ENCODE results near the gene CCL25.
A peak's percentile ranks its signal among the peaks of the same experiment; 100 is the strongest.
"Not testable (repeated sequence)": the region's sequence is repeated elsewhere in the genome, so short reads cannot be mapped to it uniquely, and the experiment has no call there.

Gene CCL25, protein sequence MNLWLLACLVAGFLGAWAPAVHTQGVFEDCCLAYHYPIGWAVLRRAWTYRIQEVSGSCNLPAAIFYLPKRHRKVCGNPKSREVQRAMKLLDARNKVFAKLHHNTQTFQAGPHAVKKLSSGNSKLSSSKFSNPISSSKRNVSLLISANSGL

DNA sequence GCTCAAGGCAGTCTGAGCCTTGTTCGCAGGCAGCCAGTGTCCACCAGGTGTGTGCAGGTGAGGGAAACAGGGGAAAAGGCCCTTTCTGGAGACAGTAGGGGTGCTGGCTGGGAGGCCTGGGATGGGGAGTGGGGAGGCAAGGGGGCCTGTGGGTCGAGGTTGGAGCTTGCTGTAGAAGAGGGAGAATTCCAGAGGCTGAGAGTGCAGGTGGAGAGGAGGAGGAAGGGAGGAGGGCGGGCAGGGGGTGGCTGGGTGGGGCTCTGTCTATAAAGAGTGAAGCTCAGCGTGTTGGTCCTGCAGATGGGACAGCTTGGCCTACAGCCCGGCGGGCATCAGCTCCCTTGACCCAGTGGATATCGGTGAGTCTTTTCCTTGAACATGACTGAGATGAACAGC is at the start of gene CCL25:
Gene CCL25, plus strand, starts transcription at position 297 of the 396 bp plus-strand sequence. CDS start 290 bp downstream, outside the sequence.
- no peak for DNase-seq

DNA sequence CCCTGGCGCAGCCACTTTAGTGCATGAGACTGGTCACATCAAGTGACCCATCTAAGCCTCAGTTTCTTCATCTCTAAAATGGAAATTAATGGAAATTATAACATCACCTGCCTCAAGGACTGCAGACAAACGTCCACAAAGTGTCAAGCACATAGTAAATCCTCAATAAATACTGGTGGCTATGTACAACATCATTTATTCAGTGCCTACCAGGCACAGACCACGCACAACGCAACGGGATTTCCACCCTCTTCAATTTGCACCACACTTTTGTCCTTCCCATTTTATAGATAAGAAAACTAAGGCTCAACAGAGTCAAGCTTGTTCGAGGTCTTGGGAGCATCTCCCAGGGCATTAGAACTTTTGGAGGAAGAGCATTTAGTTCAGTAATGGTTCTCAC is 48.6 kb upstream of the CCL25 start:
- DNase-seq: no peak

DNA sequence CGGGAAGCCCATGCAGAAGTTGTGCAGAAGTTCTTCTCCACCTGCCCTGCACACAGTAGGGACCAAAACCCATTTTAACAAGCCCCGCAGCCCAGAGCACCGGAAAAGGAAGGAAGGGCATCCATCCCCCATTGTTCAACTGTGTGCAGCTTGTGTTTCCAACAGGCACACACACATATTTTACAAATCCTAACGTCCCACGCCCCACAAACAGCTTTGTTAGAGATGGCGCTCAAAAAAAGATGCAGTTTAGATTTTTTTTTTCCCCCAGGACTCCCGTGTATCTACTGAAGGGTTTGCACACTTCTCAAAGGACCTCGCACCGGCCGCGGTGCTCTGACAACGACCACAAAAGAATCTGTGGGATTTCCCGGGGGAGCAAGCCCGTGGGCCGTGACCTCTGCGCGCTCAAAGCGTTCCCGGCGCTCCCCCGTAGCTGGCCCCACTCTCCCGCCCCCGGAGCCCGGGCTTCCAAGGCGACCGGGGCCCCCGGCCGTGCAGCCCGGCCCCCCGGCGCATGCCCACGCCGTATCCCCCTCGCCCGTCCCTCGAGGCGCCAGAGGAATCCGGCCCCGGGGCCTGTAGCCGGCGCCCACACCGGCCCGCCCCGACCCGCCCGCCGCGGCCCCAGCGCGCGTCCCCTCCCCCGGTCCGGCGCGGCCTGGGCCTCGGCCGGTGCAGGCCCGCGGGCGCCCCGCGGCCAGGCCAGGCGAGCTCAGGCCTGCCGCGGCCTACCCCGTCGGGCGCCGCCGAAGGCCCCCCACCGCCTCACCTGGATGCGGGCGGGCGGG is 47.6 kb upstream of the CCL25 start:
- DNase-seq: peak; percentile 55

DNA sequence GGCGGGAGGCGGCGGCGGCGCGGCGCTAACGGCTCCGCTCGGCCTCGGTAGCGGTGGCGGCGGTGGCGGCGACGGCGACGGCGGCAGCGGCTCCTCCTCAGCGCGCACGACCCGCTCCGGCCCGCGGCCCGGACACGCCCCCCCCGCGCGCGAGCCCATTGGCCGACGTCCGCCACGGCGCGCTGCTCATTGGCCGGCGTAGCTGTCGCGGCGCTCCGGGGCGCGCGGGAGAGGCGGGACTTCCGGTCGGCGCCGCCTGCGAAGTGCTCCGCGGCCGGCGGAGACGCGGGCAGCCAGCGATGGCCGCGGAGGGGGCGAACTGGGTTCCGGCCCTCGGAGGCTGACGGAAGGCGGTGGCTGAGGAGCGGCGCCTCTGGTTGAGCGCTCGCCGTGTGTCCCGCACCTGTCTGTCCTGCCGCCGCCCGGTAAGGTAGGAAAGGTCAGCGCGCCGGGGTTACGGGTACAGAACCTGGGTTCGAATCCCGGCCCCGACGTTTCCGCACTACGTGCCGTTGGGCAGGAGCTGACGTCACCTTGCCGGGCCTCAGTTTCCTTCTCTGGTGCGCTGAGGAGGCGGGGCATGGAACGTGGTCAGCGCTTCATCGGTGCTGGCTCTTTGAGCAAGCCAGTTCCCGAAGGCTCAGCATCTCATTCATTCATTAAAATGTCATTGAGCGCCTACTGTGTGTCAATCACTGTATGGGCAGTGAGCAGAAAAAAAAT is 46.9 kb upstream of the CCL25 start, which contains the start of gene ELAVL1:
Gene ELAVL1, minus strand, starts transcription at position 108 of the 723 bp plus-strand sequence. CDS start 13,826 bp downstream, outside the sequence.
- peak; percentile 92 for DNase-seq

DNA sequence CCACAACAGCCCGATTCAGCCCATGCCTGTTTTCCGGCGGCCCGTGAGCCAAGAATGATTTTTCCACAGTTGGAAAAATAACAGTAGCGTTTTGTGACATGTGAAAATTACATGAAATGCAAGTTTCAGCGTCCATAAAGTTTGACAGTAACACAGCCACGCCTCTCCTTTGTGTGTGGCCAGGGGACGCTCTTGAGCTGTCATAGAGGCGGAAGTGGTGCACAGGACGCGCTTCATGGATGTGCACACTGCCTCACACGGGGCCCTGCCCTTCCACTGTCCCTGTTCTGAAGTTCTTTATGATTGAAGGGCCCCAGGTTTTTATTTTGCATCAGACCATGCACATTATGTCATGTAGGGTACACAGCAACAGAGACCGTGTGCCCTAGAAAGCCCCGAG is 34.8 kb upstream of the CCL25 start:
- DNase-seq: peak; percentile 90

DNA sequence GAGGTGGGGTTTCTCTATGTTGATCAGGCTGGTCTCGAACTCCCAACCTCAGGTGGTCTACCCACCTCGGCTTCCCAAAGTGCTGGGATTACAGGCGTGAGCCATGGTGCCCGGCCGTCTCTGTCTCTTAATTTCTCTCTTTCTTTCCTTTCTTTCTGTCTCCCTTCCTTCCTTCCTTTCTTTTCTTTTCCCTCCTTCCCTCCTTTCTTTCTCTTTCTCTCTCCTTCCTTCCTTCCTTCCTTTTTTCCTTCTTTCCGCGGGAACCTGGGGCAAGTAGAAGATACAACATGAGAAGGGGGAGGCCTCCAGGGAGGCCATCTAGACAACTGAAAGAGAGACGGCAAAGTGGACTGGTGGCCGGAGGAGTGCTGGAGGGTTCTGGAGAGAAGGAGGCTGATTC is 31.9 kb upstream of the CCL25 start:
- DNase-seq: no peak

DNA sequence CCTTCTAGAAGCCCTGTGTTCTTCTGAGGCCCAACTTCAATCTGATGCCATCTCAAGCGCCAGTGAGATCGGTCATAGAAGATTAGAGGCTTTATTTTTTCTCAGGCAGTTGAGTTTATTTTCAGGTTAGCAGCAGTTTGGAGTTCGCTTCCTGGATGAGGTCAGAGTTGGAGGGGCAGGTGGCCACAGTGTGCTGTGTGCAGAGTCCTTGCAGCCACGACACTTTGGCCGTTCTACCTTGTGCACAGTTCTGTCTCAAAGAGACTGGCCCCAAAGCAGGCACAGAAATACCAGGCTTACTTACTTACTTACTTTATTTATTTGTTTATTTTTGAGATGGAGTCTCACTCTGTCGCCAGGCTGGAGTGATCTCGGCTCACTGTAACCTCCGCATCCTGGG is 31.2 kb upstream of the CCL25 start:
- no peak for DNase-seq

DNA sequence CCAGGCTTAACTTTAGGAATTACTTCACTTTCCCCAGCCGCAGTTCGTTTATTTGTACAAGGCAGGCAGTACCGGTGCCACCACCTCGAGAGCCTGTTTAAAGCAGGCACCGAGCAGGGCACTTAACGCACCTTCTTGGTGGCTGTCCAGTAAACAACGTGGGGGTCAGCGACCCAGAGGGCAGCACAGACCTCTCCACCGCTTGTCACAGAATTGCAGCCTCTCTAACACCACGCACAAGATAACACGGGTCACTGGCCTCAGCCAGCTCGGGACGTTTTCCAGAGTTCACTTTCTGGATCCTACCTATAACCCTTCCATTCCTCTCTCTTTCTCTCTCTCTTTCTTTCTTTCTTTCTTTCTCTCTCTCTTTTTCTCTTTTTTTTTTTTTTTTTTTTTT is 30.3 kb upstream of the CCL25 start:
- DNase-seq: no peak

DNA sequence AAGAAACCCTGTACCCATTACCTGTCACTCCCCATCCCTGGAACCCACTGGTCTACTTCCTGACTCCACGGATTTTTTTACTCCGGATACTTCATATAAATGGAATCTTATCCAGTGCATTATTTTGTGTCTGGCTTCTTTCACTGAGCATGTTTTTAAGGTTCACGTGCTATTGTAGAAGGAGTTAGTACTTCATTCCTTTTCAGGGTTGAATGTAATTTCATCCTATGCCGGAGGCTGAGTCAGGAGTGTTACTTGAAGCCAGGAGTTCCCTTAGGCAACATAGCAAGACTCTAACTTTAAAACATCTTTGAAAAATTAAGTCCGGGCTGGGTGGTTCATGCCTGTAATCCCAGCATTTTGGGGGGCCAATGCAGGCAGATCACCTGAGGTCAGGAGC is 29.2 kb upstream of the CCL25 start:
- no peak for DNase-seq

DNA sequence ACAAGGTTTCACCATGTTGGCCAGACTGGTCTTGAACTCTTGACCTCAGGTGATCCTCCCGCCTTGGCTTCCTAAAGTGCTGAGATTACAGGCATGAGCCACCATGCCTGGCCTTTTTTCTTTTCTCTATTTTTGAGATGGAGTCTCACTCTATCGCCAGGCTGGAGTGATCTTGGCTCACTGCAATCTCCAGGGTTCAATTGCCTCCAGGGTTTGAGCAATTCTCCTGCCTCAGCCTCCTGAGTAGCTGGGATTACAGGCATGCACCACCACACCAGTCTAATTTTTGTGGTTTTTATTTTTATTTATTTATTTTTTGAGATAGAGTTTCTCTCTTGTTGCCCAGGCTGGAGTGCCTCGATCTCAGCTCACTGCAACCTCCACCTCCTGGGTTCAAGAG is 28.3 kb upstream of the CCL25 start:
- not testable (repeated sequence) for DNase-seq

DNA sequence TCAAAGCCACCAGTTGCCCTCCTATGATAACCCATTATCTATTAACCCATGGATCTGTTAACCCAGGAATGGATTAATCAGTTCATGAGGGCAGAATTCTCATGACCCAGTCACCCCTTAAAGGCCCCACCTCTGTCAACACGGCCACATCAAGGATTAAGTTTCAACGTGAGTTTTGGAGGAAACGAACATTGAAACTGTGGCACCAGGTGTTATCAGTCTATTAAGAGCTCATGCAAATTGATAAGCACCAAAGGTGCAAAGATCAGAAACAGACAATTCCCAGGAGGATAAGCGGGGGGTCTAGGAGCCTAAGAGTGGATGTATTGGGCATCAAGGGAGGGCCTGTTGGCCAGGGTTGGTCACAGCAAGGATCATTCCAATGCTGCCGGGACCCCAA is 27.2 kb upstream of the CCL25 start:
- no peak for DNase-seq

DNA sequence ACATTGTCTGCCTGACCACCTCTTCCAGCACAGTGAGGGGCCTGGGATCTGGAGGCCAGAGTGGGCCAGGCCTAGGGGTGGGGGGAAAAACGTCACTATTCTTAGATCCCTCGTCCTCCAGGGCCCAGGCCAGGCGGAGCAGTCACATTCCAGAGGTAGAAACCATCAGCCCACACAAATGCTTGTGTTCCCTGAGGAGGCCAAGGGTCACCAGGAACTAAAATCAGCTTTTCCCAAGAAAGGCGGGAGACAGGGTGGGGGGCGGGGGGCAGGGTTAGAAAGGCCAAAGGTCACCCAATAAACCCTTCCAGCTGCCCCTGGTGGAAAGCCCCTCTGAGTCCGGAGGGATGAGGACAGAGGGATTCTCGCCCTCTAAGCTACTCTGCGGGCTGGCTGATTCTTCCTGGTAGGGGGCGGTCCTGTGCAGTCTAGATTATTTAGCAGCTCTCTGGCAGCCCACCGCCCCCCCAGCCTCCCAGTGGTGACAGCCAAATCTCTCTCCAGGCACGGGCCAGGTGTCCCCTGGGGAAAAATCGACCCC is 23.5 kb upstream of the CCL25 start:
- DNase-seq: no peak

DNA sequence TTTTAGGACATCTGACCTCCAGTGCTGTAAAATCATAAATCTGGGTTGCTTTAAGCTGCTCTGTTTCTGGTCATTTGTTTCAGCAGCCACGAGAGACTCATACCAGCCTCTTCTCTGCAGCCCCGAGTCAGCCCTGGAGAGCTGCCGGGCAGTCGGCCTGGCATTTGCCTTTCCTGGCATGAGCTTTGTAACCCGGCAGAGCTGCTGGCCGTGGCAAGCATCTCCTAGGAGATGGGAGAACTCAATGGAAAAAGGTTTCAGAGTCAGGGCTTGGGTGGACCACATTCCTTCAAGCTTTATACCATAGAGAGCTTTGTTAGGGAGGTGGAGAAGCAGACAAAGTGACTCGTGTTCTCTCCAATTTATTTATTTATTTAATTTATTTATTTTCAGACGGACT is 21.6 kb upstream of the CCL25 start:
- no peak for DNase-seq

DNA sequence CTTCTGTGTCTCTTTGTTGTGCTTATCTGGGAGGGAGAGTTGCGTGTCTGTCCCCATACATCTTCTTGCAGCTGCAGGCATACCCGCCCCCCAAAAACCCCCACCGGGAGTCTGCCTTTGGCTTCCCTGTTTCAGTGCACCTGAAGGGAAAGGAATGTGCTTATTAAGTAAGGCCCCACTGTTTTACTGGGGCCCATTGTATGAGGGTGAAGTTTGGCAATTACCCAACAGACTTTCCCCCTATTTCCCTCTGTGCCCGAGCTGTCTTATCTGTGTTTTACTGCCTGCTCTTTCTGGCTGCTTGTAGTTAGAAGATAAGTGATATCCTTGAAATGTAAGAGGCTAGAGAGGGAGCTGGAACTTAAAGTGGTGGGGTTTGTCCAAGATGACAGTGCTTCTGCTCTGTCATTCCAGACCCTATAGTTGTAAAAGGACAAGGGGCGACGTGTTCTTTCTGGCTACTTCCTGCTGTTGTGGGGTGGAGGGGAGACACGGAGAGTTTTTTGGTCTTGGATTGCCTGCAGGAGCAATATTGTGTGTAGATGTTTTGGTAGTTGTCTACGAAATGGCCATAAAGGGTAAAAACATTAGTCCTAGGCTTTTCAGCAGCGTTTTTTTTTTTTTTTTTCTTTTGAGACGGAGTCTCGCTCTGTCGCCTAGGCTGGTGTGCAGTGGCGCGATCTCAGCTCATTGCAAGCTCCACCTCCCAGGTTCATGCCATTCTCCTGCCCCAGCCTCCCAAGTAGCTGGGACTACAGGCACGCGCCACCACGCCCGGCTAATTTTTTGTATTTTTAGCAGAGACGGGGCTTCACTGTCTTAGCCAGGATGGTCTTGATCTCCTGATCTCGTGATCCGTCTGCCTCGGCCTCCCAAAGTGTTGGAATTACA is 19.0 kb upstream of the CCL25 start:
- peak; percentile 96 for DNase-seq

DNA sequence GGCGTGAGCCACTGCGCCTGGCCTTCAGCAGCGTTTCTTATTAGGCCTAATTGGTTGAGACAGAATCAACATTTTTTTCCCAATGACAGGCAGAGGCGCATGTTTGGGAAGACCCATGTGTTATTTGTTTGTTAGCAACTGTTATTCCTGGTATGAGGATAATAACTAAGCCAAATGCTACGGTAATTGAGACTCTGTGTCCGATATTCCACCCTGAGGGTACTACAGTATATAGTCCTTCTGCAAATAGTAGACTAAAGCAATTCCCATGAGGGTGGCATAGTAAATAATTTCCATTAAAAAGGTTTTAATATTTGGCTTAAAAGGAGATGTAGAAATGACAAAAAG is 18.4 kb upstream of the CCL25 start:
- DNase-seq: no peak

DNA sequence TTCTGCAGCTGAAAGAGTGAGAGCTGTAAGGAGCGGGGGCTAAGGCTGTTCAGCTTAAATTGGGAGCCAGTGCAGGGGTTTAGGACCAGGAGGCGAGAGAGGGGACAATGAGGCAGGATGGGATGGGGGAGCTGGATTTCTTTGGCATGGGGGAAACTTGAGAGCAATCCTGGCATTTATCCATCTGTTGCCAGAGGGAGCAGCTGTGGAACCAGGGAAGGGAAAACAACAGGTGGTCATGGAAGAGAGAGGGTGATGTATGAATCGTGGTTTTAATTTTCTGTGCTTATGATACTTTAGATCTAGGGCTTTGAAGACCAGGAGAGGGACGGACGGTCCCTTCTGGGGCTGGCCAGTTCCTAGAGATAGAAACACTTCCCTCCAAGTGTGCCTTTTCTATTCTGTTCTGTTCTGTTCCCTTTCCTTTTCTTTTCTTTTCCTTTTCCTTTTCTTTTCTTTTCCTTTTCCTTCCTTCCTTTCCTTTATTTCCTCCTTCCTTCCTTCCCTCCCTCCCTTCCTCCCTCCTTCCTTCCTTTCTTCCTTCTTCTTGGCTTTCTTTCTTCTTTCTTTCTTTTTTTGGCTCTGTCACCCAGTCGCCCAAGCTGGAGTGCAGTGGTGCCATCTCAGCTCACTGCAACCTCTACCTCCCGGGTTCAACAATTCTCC is 16.0 kb upstream of the CCL25 start:
- DNase-seq: no peak

DNA sequence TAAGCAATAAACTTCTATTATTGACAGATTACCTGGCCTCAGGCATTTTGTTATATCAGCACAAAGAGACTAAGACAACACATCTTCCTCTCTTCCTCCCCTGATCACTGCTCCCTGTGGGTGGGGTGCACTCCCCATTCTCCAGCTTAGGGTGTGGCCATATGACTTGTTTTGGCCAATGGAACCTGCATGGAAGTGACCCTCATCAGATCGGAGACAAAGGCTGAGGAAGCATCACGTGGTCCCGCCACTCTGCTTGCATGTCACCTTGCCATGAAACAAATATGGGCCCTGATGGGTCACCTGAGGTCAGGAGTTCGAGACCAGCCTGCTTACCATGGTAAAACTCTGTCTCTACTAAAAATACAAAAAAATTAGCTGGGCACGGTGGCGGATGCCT is 13.7 kb upstream of the CCL25 start:
- DNase-seq: no peak

DNA sequence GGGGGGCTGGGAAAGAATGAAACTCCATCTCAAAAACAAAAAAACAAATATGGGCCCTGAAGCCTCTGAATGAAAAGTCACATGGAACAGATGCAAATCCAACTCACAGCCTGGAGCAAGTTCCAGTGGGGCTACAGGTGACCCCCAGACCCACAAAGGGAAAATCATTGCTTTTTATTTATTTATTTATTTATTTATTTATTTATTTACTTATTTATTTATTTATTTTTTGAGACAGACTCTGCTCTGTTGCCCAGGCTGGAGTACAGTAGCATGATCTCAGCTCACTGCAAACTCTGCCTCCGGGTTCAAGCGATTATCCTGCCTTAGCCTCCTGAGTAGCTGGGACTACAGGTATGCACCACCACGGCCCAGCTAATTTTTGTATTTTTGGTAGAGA is 13.3 kb upstream of the CCL25 start:
- DNase-seq: no peak

DNA sequence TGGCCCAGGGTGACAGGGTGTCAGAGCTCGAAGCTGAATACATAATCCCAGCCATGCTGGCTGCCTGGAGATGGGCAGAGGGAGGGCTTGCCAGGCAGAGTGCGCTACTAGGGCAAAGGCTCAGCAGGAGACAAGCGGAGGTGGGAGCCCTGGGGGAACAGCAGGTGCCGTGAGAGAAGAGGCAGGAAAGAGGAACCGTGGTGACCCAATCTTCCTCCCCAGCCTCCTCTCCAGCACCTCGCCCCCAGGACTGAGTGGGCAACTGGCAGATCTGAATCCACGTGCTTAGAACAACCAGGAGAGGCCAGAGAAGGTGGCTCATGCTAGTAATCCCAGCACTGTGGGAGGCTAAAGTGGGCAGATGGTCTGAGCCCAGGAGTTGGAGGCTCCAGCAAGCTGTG is 11.0 kb upstream of the CCL25 start:
- peak; percentile 45 for DNase-seq

DNA sequence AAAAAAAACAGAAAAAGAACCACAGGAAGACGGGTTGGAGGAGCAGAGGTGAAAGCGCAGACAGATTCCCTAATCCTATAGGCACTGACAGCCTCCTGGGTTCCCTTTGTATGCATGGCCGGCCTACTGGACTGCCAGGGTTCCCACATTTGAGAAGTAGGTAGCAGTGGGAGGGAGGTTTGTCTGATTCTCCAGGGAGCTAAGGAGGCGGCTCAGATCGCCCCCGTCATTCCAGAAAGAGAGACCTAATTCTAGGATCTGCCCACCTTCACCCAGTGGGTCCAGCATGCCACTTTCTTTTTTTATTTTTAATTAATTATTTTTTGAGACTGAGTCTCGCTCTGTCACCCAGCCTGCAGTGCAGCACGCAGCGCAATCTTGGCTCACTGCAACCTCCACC is 9.7 kb upstream of the CCL25 start:
- DNase-seq: no peak

DNA sequence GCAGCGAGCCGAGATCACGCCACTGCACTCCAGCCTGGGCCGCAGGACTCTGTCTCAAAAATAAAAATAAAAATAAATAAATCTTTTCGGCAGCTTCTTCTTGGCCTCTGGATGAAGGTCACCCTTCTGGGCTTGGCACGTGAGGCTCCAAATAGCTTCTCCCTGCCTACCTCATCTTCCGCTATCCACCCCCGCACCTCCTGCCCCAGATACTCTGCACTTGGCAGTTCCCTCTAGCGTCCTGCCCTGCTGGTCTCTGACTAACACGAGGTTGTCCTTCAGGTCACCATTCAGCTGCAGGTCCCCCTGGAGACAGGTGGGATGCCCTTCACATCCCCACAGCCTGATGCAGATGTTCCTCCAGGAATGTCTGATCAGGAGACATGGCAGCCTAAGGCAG is 8.5 kb upstream of the CCL25 start:
- DNase-seq: no peak

DNA sequence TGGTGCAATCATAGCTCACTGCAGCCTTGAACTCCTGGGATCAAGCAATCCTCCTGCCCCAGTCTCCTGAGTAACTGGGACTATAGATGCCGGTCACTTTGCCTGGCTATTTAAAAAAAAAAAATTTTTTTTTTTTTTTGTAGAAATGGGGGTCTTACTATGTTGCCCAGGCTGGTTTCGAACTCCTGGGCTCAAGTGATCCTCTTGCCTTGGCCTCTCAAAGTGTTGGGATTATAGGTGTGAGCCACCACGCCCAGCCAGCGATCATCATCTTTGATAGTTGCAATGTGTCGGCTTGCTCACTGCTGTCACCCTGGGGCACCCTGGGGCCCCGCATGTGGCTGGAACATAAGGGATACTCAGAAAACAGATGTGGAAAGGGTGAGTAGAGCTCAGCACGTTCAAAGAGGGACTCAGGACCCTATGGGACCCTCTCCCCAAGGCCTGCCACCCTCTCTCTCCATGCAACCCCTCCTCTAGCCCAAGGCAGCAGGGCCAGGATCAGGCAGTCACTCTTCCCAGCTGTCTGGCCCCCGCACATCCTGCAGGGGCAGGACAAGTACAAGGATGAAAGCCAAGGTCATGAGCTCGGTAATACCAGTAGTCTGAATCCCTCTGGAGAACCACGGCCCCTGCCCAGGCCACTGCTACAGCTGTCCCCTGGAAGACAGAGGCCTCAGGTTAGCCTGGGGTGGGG is 6.5 kb upstream of the CCL25 start:
- DNase-seq: no peak

Data from hematopoietic multipotent progenitor cell treated with erythropoietin and hydrocortisone succinate and interleukin-3 and kit ligand, for 6 days (in vitro differentiated cells).